Stimulated activated CD4-positive, alpha-beta T cell treated with anti-CD3 and anti-CD28 coated beads, Interleukin-1b, Interleukin-23, amount 100 ng/mL, for 4 hours (primary cell): Measurements from ENCODE around the gene SEC24D.

Experiments used
- DNase-seq, 2 donors: peaks; one replicate each; pipeline ENCODE4 v3.0.0-alpha.2; 2020; ENCODE audit warnings: low read depth in 2 of 2

The SEC24D gene

GRCh38 chr4:118773429-118773792 is 62.5 kb downstream of the SEC24D start:
- no peak for DNase-seq

DNA sequence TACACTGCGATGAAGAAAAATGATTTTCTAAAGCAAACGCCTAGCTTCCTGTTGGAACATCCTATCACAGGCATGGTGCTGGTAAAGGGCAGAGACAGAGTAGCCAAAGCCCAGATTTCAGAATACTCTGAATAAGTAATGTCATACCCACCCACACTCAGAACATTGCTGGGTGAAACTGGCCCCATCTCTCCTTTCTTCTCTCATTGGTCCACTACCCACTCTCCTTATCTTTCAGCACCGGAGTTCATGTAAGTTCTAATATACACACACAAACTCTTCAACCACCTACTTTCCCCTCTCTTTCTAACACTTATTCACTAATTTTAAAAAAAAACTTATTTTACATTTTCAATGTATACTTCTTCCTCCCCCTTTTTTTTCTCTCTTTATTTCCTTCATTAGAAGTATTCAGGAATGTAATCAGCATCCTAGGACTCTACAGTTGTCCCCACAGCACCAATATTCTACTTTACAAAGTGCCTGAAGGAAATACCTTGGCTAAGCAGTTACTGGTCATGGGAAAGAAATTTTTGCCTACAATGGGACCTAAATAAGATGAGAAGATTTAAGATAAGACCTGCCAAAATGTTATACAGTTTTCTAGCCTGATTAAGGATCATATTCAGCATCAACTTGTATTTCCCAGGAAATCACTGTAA is 63.0 kb downstream of the SEC24D start:
- no peak for DNase-seq

GRCh38 chr4:118772081-118772766 is 63.7 kb downstream of the SEC24D start:
- DNase-seq, result no peak

DNA sequence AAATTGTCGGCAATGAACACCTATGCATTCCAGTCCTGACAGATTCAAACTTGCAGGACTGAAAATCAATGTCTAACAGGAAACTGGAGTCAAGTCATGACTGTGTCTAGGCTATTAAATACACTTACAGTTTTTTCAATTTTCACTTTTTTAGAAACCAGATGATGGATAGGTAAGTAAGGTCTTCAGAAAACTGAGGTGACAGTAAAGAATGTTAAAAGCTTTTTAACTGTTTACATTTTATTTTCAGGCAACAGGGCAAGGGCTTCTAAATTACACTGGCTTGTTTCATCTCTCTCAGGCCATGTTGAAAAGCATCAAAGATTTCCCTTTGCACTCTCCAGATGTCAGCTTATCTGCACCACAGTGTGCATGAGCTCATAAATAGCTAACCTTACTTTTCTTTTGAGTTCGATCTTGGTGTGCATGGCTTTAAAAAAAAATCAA is 65.2 kb downstream of the SEC24D start:
- no peak for DNase-seq

- DNase-seq, result no peak
These were observed 66.8 kb downstream of the SEC24D start for GRCh38 chr4:118769161-118769560.

GRCh38 chr4:118767109-118767508 is 68.8 kb downstream of the SEC24D start:
- no peak for DNase-seq

DNA sequence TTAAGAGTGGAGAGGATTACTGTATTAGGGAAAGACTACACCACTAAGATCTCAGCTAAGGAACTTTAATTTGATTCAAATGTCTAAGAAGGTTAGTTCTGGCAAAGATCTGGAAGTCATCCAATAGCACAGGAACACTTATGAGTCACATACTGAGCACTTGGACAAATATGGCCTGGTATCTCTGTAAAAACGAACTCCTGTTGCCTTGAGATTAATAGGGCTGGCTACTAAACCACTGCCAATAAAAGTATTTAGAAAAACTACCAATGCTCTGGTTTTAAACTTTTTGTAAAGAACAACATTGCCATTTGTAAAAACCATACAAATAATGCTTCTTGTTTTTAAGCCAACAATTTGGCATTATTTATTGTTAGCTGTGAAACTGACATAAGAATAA is 70.5 kb downstream of the SEC24D start:
- no peak for DNase-seq

- DNase-seq, result no peak
These were observed 73.0 kb downstream of the SEC24D start for GRCh38 chr4:118762730-118763477.

GRCh38 chr4:118762155-118762554 is 73.8 kb downstream of the SEC24D start:
- DNase-seq, result no peak

DNA sequence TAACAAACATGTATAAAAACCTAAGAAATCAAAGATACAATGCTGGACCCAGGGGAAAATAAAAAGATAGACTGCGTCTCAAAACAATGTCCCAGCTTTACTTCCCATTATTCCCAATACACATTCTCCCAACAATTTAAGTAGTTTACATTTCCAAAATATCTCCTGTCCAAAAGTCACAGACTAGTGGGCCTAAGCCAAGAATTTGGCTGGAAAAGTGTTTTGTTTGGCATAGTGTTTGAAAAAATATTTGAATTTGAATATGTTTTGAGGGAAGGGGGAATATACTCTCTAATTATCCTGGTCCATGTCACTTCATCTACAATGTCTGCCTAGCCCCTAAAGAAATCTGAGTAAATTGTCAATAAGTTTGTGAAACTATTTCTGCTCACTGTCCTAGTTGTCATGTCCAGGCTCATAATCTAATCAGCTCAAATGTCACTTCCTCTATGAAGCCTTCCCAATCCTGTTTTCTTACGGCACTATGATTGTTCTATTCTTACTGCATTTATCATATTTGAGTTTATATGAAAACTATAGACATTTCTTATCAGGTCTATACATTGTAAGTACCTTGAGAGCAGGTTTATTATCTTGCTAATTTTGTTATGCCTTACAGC is 74.4 kb downstream of the SEC24D start:
- DNase-seq, result no peak

DNA sequence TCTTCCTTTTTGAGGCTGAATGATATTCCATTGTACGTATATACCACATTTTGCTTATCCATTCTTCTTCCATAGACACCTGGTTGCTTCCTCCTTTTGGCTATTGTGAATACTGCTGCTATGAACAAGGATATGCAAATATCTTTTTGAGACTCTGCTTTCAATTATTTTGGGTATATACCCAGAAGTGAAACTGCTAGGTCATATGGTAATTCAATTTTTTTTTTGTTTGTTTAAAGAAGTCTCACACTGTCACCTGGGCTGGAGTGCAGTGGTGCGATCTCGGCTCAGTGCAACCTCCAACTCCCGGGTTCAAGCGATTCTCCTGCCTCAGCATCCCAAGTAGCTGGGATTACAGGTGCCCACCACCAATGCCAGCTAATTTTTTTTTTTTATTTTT is 75.4 kb downstream of the SEC24D start:
- DNase-seq, result no peak

- DNase-seq, result no peak
These were observed 75.8 kb downstream of the SEC24D start for GRCh38 chr4:118760092-118760491.

DNA sequence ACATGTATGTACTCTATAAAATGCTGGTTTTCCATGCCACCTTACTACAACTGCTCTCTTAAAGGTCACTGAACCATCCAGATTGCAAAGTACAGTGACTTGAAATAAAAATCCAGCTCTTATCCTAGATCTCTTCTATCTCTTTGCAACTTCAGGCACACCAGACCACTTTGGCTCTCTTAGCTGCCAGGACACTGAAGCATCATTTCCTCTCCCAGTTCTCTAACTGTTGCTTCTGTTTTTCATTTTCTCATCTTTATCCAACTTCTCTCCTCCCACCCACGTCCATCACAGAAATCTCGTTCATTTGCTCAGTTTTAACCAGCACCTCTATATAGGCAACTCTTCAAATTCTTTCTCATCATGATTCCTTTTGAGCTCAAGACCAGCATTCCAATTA is 76.4 kb downstream of the SEC24D start:
- no peak for DNase-seq

DNA sequence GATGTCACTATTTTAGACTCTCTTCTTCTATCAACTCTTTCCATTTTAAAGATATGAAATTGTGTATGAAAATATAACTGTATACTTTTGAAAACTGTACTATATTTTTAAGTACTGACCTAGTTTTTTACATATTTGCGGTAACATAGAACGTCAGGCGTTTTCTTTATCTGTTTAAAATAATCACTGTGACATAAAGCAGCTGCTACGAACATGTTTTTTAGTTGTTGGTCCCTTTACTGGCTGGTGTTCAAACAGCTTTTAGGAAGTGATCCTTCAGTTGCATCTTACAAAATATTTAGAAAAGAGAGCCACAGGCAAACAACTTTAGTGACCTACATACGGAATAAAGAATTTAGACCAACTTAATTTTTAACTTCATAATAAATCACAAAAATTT is 77.6 kb downstream of the SEC24D start:
- no peak for DNase-seq

DNA sequence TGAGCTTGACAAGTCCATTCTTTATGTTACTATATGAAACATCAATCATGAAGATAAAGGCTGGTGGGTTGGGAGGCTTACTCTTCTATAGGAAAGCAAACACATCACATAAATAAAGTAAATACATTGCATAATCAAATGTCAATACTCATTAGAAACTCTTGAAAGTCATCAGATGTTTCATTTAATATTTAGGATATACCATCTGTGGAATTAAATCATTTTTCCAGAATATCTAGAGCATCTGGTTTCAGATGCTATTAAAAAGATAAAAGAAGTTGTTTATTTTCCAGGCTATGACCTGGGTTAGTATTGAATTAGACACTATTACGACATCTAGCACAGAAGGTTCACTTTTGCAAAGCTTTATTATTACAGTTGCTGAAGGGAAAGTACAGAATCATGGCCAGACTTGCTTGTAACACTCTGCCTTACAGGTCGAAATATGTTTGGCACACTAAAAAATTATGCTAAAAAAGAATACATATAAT is 78.1 kb downstream of the SEC24D start:
- no peak for DNase-seq

DNA sequence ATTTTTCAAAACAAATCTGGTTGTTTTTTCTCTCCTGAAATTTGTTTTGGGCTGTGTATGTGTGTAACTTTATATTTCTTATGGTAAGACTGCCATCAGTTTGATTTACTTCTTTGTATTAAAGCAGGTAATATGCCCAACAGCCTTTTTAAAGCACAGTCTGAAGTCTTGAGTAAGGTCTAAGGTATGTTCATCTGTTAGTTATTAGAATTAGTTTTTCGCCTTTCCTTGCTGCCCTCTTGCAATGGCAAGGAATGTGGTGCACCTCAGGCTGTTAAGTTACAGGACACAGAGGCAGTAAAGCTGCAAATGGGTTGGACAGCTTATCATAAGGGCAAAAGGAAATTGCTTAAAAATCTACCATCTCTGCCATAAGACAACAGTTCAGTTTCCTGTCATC is 79.0 kb downstream of the SEC24D start:
- no peak for DNase-seq

DNA sequence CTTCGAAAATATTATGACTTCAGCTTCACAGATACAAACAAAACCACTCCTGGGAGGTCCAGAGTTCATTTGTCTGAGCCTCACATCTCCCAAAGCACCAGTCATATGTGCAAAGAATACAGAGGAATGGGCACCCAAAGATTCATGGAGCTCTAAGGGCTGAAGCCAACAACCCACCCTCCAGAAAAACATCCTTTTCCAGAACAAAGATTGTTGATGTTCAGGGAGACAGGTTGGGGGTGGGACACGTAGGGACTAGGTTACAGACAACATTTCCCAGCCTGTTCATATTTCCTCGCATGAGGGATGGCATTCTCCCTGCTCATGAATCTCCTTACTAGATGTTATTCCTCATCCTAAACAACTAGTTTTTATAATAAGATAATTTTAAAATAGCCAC is 79.5 kb downstream of the SEC24D start:
- DNase-seq, result no peak

- no peak for DNase-seq
These were observed 80.3 kb downstream of the SEC24D start for GRCh38 chr4:118755438-118756226.

DNA sequence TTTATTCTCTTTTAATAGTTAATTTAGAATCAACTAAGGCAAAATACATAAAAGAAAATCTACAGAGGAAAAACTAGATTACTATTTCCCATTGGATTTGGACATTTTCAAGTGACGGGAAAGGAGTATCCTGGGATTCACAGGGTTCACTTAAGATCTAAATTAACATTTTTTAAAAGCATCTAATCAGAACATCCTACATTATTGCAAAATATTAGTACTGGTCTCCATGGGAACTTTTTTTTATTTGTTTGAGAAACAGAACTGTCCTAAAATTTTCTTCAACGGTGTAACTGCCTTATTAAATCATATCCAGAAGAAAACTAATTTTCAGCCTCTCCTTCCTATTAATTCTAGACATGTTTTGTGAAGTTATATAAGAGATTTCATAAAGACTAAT is 81.0 kb downstream of the SEC24D start:
- no peak for DNase-seq

DNA sequence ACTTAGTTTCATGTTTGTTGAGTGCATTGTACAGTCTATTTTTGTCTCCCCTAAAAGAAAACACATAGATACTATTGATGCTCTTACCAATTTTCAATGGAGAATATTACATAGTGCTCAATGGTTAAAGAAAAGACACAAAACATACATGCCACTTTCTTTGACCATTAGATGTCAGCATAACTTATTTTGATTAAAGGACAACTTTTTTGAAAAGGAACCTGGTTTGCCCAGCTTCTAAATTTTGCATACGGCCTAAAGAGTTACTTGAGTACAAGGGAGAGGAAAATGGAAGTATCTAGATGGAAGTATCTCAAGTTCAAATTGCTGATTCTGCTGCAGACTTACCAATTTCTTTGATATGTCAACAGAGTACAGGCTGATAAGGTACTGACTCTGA is 82.2 kb downstream of the SEC24D start:
- no peak for DNase-seq

DNA sequence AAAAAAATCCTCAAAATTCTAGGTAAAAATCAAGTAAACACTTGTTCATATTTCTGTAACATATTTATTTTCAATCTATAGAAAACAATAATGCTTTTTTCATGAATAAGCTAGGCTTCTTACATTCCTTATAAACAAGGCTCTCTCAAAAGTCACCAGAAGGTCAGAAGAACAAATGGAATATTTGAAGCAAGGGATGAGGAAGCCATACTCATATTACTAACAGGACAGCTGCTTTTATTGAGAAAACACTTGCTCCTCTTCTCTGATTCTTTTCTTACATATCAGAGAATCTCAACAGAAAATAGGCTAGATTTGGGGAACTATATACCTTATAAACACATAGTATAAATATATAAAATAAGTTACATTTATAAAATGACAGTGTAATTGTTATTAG is 82.8 kb downstream of the SEC24D start:
- DNase-seq, result no peak

DNA sequence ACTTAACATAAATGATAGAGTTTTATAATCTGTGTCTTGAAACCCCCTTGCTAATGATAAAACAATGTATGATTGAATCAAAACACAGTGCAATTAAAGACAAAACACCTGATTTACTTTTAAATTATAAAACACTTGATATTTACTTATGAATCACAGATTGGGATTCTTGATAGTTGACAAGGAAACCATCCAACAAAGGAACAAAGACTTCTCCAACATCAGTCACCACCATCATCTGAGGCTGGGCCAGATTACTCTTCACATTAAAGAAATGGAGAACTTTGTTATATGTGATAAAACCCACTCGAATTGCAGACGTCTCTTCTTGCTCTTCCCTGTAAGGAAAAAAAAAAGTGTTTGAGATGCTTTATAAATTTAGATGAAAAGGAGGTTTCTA is 83.4 kb downstream of the SEC24D start:
- DNase-seq, result no peak
